Stimulated activated CD8-positive, alpha-beta memory T cell treated with anti-CD3 and anti-CD28 coated beads, Interleukin-15, amount 100 ng/mL, for 1 hour (primary cell): Measurements from ENCODE around the gene OXNAD1.

Source experiments
- DNase-seq: peaks from one replicate; pipeline ENCODE4 v3.0.0-alpha.2; 2020; ENCODE audit warnings: low read depth

OXNAD1 gene

GRCh38 chr3:16329036-16329825 lies 64.2 kb downstream of the OXNAD1 start:
- DNase-seq: no peak

- DNase-seq: no peak
Observed at GRCh38 chr3:16329826-16330129, 64.8 kb downstream of the OXNAD1 start.

GRCh38 chr3:16330351-16330750 lies 65.3 kb downstream of the OXNAD1 start:
- no peak for DNase-seq

GRCh38 chr3:16331319-16331883 lies 66.4 kb downstream of the OXNAD1 start:
- DNase-seq: no peak

- no peak for DNase-seq
Observed at GRCh38 chr3:16332904-16333426, 68.0 kb downstream of the OXNAD1 start.

GRCh38 chr3:16334909-16335308 lies 69.9 kb downstream of the OXNAD1 start:
- DNase-seq: no peak

GRCh38 chr3:16335333-16335732 lies 70.3 kb downstream of the OXNAD1 start:
- no peak for DNase-seq

GRCh38 chr3:16335772-16336645 lies 71.0 kb downstream of the OXNAD1 start:
- no peak for DNase-seq

GRCh38 chr3:16336825-16337224 lies 71.8 kb downstream of the OXNAD1 start:
- no peak for DNase-seq

- peak; percentile 20 for DNase-seq
Observed at GRCh38 chr3:16337856-16338540, 73.0 kb downstream of the OXNAD1 start.

GRCh38 chr3:16338999-16339398 lies 74.0 kb downstream of the OXNAD1 start:
- no peak for DNase-seq

GRCh38 chr3:16343101-16343500 lies 78.1 kb downstream of the OXNAD1 start:
- no peak for DNase-seq

GRCh38 chr3:16346413-16347081 lies 81.5 kb downstream of the OXNAD1 start:
- DNase-seq: no peak

- DNase-seq: no peak
Observed at GRCh38 chr3:16347548-16347947, 82.5 kb downstream of the OXNAD1 start.

- no peak for DNase-seq
Observed at GRCh38 chr3:16349986-16350596, 85.1 kb downstream of the OXNAD1 start.

GRCh38 chr3:16350597-16351318 lies 85.7 kb downstream of the OXNAD1 start:
- no peak for DNase-seq

- DNase-seq: no peak
Observed at GRCh38 chr3:16352428-16352827, 87.4 kb downstream of the OXNAD1 start.

GRCh38 chr3:16354291-16354690 lies 89.3 kb downstream of the OXNAD1 start:
- no peak for DNase-seq
